Colonic mucosa (tissue), 4 donors: ENCODE data around the gene POU6F1. TPM values are rescaled to one million over a fixed set of nuclear protein-coding genes. Genes with fewer than 3 reads are reported as not detected.
"Not testable (repeated sequence)": the region's sequence is repeated elsewhere in the genome, so short reads cannot be mapped to it uniquely, and the experiment has no call there.

Experiments
- DNase-seq: peaks from one replicate; pipeline ENCODE4 v3.0.0-alpha.2; 2020
- H3K27ac ChIP-seq: fragments of 200-600 bp; one replicate; pipeline ENCODE4 v1.8.0; 2021
- H3K27me3 ChIP-seq: fragments of 200-600 bp; one replicate; pipeline ENCODE4 v1.8.0; 2021
- H3K36me3 ChIP-seq: fragments of 200-600 bp; one replicate; pipeline ENCODE4 v1.8.0; 2021
- H3K4me1 ChIP-seq: fragments of 200-600 bp; one replicate; pipeline ENCODE4 v1.8.0; 2021; ENCODE audit warnings: mild to moderate bottlenecking
- H3K4me3 ChIP-seq: fragments of 200-600 bp; one replicate; pipeline ENCODE4 v1.8.0; 2021
- H3K9ac ChIP-seq, 2 donors: one replicate each; pipeline ENCODE4 v1.7.0; 2013; ENCODE audit warnings: control low read depth in 2 of 2, low read depth in 2 of 2, low read length in 2 of 2
- H3K9me3 ChIP-seq: fragments of 200-600 bp; one replicate; pipeline ENCODE4 v1.8.0; 2021
- CTCF ChIP-seq: fragments of 200-600 bp; IDR thresholded peaks from one replicate; pipeline ENCODE4 v1.8.0; 2022; ENCODE audit warnings: antibody characterized with exemption, mild to moderate bottlenecking
- intact Hi-C: fragments of 100-400 bp; cut with DNase I; formaldehyde crosslinking; loops from one replicate; pipeline ENCODE4 v1.14.1; 2022
- total RNA-seq, 2 donors: library from RNA; stranded (reverse); fragmentation: NEBNext Ultra II Directional in 1 of 2; extraction: Animal tissue kit (Norgen Biotek cat#: 25700) in 1 of 2; gene quantifications; one replicate each; pipeline ENCODE4 v1.2.1, GENCODE V29; 2021
- donor health status: healthy.
- donor health status: DM: no; HTN: no; CAD: no.
- donor health status: DM: no; HTN: no; CAD: no.

Gene POU6F1
- total RNA-seq, result 1 to 10 TPM; 4.9 to 5.6 TPM

- Histone ChIP-seq H3K36me3 (no peaks in the 10 kb centered on the region), H3K27me3 (no peaks in the 10 kb centered on the region), H3K9me3 (no peaks in the 10 kb centered on the region), H3K9ac (peak within 1 kb of the TSS; percentile 68 to 88), H3K4me3 (peak within 1 kb of the TSS; percentile 79), H3K27ac (peak within 1 kb of the TSS; percentile 86), H3K4me1 (peaks cover 4% of the 10 kb centered on the region)
- TF ChIP-seq CTCF, result peak; percentile 63
- intact Hi-C loops, result no loop called here
- DNase-seq, result peak; percentile 72
Measured at GRCh38 chr12:51217968-51218606, at the start of gene POU6F1. TSS of gene POU6F1 (minus strand) at chr12:51218062. CDS start at chr12:51206836, 11,226 bp downstream.

- Histone ChIP-seq H3K4me3 (no peak overlapping the region), H3K9ac (no peak overlapping the region), H3K27me3 (no peaks in the 10 kb centered on the region), H3K36me3 (no peaks in the 10 kb centered on the region), H3K27ac (no peak overlapping the region), H3K4me1 (no peaks in the 10 kb centered on the region), H3K9me3 (no peaks in the 10 kb centered on the region)
- intact Hi-C loops, result loop anchor here (5.0 kb wide), 1 partner anchor 77 kb away; no protein-coding TSS in a partner anchor
- no peak for TF ChIP-seq CTCF
- no peak for DNase-seq
Measured at GRCh38 chr12:51265024-51265423, 47.2 kb upstream of the POU6F1 start.

GRCh38 chr12:51264297-51264696 lies 46.4 kb upstream of the POU6F1 start:
- intact Hi-C loops, result no loop called here
- Histone ChIP-seq H3K27me3 (no peaks in the 10 kb centered on the region), H3K36me3 (no peaks in the 10 kb centered on the region), H3K4me1 (no peaks in the 10 kb centered on the region), H3K4me3 (no peak overlapping the region), H3K27ac (no peak overlapping the region), H3K9ac (no peak overlapping the region), H3K9me3 (no peaks in the 10 kb centered on the region)
- no peak for DNase-seq
- TF ChIP-seq CTCF, result no peak

GRCh38 chr12:51263341-51263740 lies 45.5 kb upstream of the POU6F1 start:
- Histone ChIP-seq H3K27me3 (no peaks in the 10 kb centered on the region), H3K9ac (no peak overlapping the region), H3K4me1 (no peaks in the 10 kb centered on the region), H3K36me3 (no peaks in the 10 kb centered on the region), H3K4me3 (no peak overlapping the region), H3K27ac (no peak overlapping the region), H3K9me3 (no peaks in the 10 kb centered on the region)
- intact Hi-C loops, result no loop called here
- TF ChIP-seq CTCF, result no peak
- DNase-seq, result no peak

GRCh38 chr12:51262758-51263177 lies 44.9 kb upstream of the POU6F1 start:
- H3K9ac ChIP-seq, result no peak overlapping the region
- intact Hi-C loops, result no loop called here
- no peaks in the 10 kb centered on the region for H3K9me3 ChIP-seq
- no peaks in the 10 kb centered on the region for H3K27me3 ChIP-seq
- H3K4me1 ChIP-seq, result no peaks in the 10 kb centered on the region
- H3K36me3 ChIP-seq, result no peaks in the 10 kb centered on the region
- no peak overlapping the region for H3K4me3 ChIP-seq
- H3K27ac ChIP-seq, result no peak overlapping the region
- peak; percentile 74 for DNase-seq
- TF ChIP-seq CTCF, result peak; percentile 33

GRCh38 chr12:51259600-51259999 lies 41.7 kb upstream of the POU6F1 start:
- DNase-seq, H3K27ac ChIP-seq, intact Hi-C loops, H3K9me3 ChIP-seq, H3K9ac ChIP-seq, H3K4me1 ChIP-seq, H3K36me3 ChIP-seq, H3K4me3 ChIP-seq, H3K27me3 ChIP-seq: not testable (repeated sequence)
